HL-60 (cell line): Measurements from ENCODE around the gene MAB21L1.

Experiments
- DNase-seq, 2 experiments: peaks; one replicate each; pipeline ENCODE4 v3.0.0-alpha.2; 2010 to 2020; ENCODE audit warnings: low read depth in 1 of 2, low spot score in 1 of 2
- H3K27ac ChIP-seq: fragments of 250-450 bp; sonication (Bioruptor Pico); replicated peaks from 2 replicates; pipeline ENCODE4 v1.5.1; 2020; ENCODE audit warnings: mild to moderate bottlenecking, moderate library complexity
- H3K27me3 ChIP-seq: fragments of 250-450 bp; sonication (Bioruptor Pico); 2 replicates; pipeline ENCODE4 v1.5.1; 2021; ENCODE audit warnings: mild to moderate bottlenecking, moderate library complexity; ENCODE audit not compliant: insufficient read depth, poor library complexity, severe bottlenecking
- H3K4me3 ChIP-seq: replicated peaks from 2 replicates; pipeline ENCODE4 v1.5.1; 2011; ENCODE audit warnings: mild to moderate bottlenecking, control low read depth, low read length; ENCODE audit not compliant: insufficient read depth
- GABPA ChIP-seq: IDR thresholded peaks from 2 replicates; pipeline ENCODE4 v1.6.1; 2012; ENCODE audit warnings: low read depth
- POLR2AphosphoS5 ChIP-seq: IDR thresholded peaks from 2 replicates; pipeline ENCODE4 v1.6.1; 2012; ENCODE audit warnings: low read depth
- SPI1 ChIP-seq: IDR thresholded peaks from 2 replicates; pipeline ENCODE4 v1.6.1; 2012; ENCODE audit warnings: low read depth, mild to moderate bottlenecking, borderline replicate concordance
- TF ChIP-seq, protein P1 (sequence below): IDR thresholded peaks from 2 replicates; pipeline ENCODE4 v1.6.1; 2012; ENCODE audit warnings: low read depth; ENCODE audit not compliant: insufficient replicate concordance
- TF ChIP-seq, protein P2 (sequence below): IDR thresholded peaks from one replicate; pipeline ENCODE4 v1.5.1; 2011; ENCODE audit warnings: low read length, control low read depth, inconsistent platforms; ENCODE audit not compliant: insufficient read depth

Gene MAB21L1

DNA sequence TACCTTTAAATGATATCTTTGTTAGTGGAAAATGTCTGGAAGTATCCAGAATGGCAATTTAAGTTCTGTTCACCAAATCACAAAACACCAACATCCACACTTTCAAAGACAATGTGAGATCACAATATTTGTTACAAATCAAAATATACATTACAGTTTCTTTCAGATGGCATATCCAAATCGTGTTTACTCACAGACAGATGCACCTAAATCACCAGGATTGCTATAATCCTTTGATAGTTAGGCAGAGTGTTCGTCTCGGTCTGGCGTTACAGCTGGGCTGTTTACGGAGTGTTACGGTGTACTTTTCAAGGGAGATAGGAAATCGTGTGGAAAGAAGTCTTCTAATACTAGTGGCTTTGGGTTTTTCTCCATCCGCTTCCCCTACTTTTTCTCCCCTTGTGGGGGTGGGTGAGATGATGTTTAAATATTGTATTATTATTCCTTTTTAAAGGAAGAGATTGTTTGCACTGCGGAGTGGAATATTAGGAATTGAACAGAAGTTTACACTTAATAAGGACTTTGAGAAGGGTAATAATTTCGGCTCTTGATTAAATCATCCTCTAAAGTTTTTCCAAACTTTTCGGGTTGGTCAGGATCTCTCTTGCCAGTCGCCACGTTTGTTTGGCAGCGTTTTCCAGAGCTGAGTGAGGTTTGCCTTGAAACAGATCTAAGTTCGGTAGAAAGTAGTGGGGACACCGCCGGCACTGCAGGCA lies 1.8 kb downstream of the MAB21L1 start:
- TF ChIP-seq SPI1 (no peak), POLR2AphosphoS5 (no peak), GABPA (no peak)
- TF ChIP-seq, protein P1, sequence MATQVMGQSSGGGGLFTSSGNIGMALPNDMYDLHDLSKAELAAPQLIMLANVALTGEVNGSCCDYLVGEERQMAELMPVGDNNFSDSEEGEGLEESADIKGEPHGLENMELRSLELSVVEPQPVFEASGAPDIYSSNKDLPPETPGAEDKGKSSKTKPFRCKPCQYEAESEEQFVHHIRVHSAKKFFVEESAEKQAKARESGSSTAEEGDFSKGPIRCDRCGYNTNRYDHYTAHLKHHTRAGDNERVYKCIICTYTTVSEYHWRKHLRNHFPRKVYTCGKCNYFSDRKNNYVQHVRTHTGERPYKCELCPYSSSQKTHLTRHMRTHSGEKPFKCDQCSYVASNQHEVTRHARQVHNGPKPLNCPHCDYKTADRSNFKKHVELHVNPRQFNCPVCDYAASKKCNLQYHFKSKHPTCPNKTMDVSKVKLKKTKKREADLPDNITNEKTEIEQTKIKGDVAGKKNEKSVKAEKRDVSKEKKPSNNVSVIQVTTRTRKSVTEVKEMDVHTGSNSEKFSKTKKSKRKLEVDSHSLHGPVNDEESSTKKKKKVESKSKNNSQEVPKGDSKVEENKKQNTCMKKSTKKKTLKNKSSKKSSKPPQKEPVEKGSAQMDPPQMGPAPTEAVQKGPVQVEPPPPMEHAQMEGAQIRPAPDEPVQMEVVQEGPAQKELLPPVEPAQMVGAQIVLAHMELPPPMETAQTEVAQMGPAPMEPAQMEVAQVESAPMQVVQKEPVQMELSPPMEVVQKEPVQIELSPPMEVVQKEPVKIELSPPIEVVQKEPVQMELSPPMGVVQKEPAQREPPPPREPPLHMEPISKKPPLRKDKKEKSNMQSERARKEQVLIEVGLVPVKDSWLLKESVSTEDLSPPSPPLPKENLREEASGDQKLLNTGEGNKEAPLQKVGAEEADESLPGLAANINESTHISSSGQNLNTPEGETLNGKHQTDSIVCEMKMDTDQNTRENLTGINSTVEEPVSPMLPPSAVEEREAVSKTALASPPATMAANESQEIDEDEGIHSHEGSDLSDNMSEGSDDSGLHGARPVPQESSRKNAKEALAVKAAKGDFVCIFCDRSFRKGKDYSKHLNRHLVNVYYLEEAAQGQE = no peak
- TF ChIP-seq, protein P2, sequence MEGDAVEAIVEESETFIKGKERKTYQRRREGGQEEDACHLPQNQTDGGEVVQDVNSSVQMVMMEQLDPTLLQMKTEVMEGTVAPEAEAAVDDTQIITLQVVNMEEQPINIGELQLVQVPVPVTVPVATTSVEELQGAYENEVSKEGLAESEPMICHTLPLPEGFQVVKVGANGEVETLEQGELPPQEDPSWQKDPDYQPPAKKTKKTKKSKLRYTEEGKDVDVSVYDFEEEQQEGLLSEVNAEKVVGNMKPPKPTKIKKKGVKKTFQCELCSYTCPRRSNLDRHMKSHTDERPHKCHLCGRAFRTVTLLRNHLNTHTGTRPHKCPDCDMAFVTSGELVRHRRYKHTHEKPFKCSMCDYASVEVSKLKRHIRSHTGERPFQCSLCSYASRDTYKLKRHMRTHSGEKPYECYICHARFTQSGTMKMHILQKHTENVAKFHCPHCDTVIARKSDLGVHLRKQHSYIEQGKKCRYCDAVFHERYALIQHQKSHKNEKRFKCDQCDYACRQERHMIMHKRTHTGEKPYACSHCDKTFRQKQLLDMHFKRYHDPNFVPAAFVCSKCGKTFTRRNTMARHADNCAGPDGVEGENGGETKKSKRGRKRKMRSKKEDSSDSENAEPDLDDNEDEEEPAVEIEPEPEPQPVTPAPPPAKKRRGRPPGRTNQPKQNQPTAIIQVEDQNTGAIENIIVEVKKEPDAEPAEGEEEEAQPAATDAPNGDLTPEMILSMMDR = no peak
- no peak for DNase-seq
- H3K27ac ChIP-seq = no peak overlapping the region
- H3K27me3 ChIP-seq = peaks cover 85% of the 10 kb centered on the region
- H3K4me3 ChIP-seq = no peak overlapping the region

DNA sequence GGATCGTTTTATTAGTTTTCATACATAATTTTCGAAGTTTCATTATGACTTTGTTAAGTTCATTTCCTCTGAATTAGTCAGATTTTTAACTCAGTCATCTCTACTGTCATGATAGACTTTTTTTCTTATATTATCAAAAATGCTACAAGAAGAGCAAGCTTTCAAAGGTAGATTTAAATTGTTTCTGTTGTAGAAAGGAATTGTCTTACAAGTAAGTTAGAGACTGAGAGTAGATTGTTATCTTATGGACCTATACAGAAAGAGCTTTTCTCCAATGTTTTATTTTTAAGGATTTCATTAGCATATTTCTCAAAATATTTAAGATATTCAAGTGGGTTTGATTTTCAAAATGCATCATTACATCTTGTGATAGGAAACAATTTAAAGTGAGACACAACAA lies 2.7 kb downstream of the MAB21L1 start:
- no peak for DNase-seq
- Histone ChIP-seq H3K27me3 (peaks cover 82% of the 10 kb centered on the region), H3K27ac (no peak overlapping the region), H3K4me3 (no peak overlapping the region)
- TF ChIP-seq SPI1 (no peak), GABPA (no peak), POLR2AphosphoS5 (no peak)
- TF ChIP-seq, protein P2 = no peak
- TF ChIP-seq, protein P1 = no peak

DNA sequence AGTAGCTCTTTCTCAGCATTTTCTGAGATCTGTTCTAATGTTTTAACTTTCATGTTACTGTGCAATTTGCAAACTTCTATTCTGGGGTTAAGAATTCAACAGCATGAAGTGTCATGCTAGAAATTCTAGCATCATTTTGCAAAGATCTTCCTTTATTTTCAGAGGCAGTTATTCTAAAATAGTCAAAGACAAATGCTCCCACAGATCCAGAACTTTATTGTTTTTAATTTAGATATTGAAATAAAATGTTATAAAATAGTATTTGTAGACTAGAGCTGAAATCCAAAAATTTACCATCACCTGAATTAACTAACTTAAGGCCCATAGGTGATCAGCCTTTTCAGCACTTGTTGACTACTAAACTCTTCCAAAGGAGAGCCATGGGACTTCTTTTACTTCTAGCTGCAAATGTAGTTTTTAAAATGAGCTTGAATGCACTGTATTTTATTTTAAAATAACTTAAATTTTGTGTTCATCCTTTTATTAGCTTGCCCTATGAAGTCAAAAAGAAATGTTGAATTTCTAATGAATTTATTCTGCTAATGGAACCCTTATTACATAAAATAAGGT lies 3.2 kb downstream of the MAB21L1 start:
- Histone ChIP-seq H3K27ac (no peak overlapping the region), H3K27me3 (peaks cover 79% of the 10 kb centered on the region), H3K4me3 (no peak overlapping the region)
- TF ChIP-seq, protein P1 = no peak
- no peak for TF ChIP-seq POLR2AphosphoS5
- no peak for TF ChIP-seq SPI1
- TF ChIP-seq GABPA = no peak
- TF ChIP-seq, protein P2 = no peak
- DNase-seq = no peak
